ENCODE results near the gene EPHA6. TPM values are rescaled to one million over a fixed set of nuclear protein-coding genes. Genes with fewer than 3 reads are reported as not detected.

EPHA6 gene
- total RNA-seq, 1 experiment from 2014 or later, result 1.1 TPM

- BruUV-seq (replicated peaks), result no TSS peak
- no peak overlapping the region for H3K27ac Mint-ChIP-seq (ENCODE audit: unreplicated experiment)
These were observed 877.0 kb downstream of the EPHA6 start for GRCh38 chr3:97691354-97691753.

GRCh38 chr3:97692389-97692788 lies 878.0 kb downstream of the EPHA6 start:
- Mint-ChIP-seq H3K36me3 (ENCODE audit: insufficient read depth, unreplicated experiment) (no peaks in the 10 kb centered on the region), H3K9me3 (ENCODE audit: low read depth, unreplicated experiment) (peaks cover 3% of the 10 kb centered on the region), H3K27me3 (ENCODE audit: unreplicated experiment) (no peaks in the 10 kb centered on the region), H3K4me3 (ENCODE audit: low read depth, unreplicated experiment) (no peak overlapping the region), H3K27ac (ENCODE audit: unreplicated experiment) (no peak overlapping the region), H3K4me1 (ENCODE audit: low read depth, unreplicated experiment) (no peaks in the 10 kb centered on the region)
- TF ChIP-seq CTCF (IDR thresholded peaks at IDR 0.05; ENCODE audit: unreplicated experiment), result no peak
- CTCF ChIA-PET, result no interaction called here
- intact Hi-C loops (cut with micrococcal nuclease; ENCODE audit: unreplicated experiment), result no loop called here
- BruUV-seq (replicated peaks), result no TSS peak
- DNase-seq, result no peak

More at GRCh38 chr3:97691354-97691753, 877.0 kb downstream of the EPHA6 start:
- TF ChIP-seq CTCF (IDR thresholded peaks at IDR 0.05; ENCODE audit: unreplicated experiment), result no peak
- intact Hi-C loops (cut with micrococcal nuclease; ENCODE audit: unreplicated experiment), result no loop called here
- Mint-ChIP-seq H3K27me3 (ENCODE audit: unreplicated experiment) (no peaks in the 10 kb centered on the region), H3K4me1 (ENCODE audit: low read depth, unreplicated experiment) (no peaks in the 10 kb centered on the region), H3K36me3 (ENCODE audit: insufficient read depth, unreplicated experiment) (no peaks in the 10 kb centered on the region), H3K9me3 (ENCODE audit: low read depth, unreplicated experiment) (peaks cover 3% of the 10 kb centered on the region), H3K4me3 (ENCODE audit: low read depth, unreplicated experiment) (no peak overlapping the region)
- DNase-seq, result no peak
- CTCF ChIA-PET, result no interaction called here

- no peak for TF ChIP-seq CTCF (IDR thresholded peaks at IDR 0.05; ENCODE audit: unreplicated experiment)
- H3K36me3 Mint-ChIP-seq (ENCODE audit: insufficient read depth, unreplicated experiment), result no peaks in the 10 kb centered on the region
- intact Hi-C loops (cut with micrococcal nuclease; ENCODE audit: unreplicated experiment), result no loop called here
- H3K4me1 Mint-ChIP-seq (ENCODE audit: low read depth, unreplicated experiment), result no peaks in the 10 kb centered on the region
- no peak overlapping the region for H3K4me3 Mint-ChIP-seq (ENCODE audit: low read depth, unreplicated experiment)
- CTCF ChIA-PET, result no interaction called here
- H3K27ac Mint-ChIP-seq (ENCODE audit: unreplicated experiment), result no peak overlapping the region
- peaks cover 3% of the 10 kb centered on the region for H3K9me3 Mint-ChIP-seq (ENCODE audit: low read depth, unreplicated experiment)
- no peaks in the 10 kb centered on the region for H3K27me3 Mint-ChIP-seq (ENCODE audit: unreplicated experiment)
- no peak for DNase-seq
- BruUV-seq (replicated peaks), result no TSS peak
These were observed 878.4 kb downstream of the EPHA6 start for GRCh38 chr3:97692831-97693230.

GRCh38 chr3:97694876-97695275 lies 880.5 kb downstream of the EPHA6 start:
- H3K9me3 Mint-ChIP-seq (ENCODE audit: low read depth, unreplicated experiment), result peaks cover under 1% of the 10 kb centered on the region
- CTCF ChIA-PET, result no interaction called here
- no TSS peak for BruUV-seq (replicated peaks)
- intact Hi-C loops (cut with micrococcal nuclease; ENCODE audit: unreplicated experiment), result no loop called here
- H3K36me3 Mint-ChIP-seq (ENCODE audit: insufficient read depth, unreplicated experiment), result no peaks in the 10 kb centered on the region
- no peak for DNase-seq
- no peaks in the 10 kb centered on the region for H3K4me1 Mint-ChIP-seq (ENCODE audit: low read depth, unreplicated experiment)
- H3K27me3 Mint-ChIP-seq (ENCODE audit: unreplicated experiment), result no peaks in the 10 kb centered on the region
- TF ChIP-seq CTCF (IDR thresholded peaks at IDR 0.05; ENCODE audit: unreplicated experiment), result no peak
- no peak overlapping the region for H3K4me3 Mint-ChIP-seq (ENCODE audit: low read depth, unreplicated experiment)
- no peak overlapping the region for H3K27ac Mint-ChIP-seq (ENCODE audit: unreplicated experiment)

Data from Calu3 (cell line).